GM18499 (cell line): ENCODE data around the gene KIF25.
"Not testable (repeated sequence)": the region's sequence is repeated elsewhere in the genome, so short reads cannot be mapped to it uniquely, and the experiment has no call there.

Source experiments
- ATAC-seq: cut with Tn5 transposase; IDR thresholded peaks from one replicate; pipeline ENCODE4 v1.9.1; 2021; ENCODE audit warnings: moderate number of reproducible peaks; ENCODE audit not compliant: insufficient read depth, unreplicated experiment

The KIF25 gene

DNA sequence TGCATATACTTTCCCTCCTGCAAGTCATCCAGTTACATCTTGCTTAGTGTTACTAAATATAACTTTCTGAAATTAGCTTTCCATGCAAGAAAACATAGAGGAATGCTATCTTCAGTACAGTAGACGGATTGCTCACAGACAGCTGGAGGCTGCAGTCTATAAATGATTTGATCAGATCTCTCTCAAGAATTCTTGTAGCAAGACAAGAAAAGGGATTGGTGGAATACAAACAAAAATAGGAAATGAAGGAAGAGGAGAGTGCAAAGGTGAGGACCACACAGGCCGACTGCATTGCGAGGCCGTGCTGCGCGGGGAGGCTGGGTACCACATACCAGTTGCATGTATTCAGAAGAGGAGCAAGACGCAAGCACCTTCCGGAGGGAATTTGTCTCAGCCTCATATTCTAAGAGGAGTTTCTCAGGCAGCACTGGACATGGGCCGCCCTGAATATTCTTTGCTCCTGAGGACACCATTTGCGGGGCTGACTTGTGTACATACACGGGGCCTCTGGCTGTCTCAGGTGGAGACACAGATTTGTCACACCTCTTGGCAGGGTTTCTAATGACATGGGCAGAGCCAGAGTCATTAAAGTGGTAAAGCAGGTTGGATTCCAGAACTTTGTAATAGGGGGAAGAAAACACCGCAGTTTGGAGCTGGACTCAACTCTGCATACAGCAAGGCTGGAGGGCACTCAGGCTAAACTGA, 22.7 kb upstream of the KIF25 start:
- ATAC-seq = no peak

DNA sequence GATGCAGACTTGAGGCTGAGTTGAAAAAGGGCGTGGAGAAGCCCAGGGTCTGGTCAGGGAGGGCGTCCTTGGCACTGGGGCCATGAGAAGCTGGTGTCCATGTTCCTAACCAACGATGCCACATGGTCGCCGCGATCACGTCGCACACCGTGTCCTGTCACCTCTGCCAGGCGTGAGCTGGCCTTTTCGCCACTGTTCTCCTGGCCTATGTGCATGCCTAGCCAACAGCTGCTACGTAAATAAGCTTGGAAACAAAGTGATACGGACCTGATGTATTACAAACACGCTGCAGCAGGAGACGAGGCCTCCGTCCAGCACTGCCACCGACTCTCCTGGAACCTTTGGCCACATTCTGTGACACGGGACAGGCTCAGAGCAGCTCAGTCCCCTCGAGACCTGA, 22.0 kb upstream of the KIF25 start:
- ATAC-seq = no peak

DNA sequence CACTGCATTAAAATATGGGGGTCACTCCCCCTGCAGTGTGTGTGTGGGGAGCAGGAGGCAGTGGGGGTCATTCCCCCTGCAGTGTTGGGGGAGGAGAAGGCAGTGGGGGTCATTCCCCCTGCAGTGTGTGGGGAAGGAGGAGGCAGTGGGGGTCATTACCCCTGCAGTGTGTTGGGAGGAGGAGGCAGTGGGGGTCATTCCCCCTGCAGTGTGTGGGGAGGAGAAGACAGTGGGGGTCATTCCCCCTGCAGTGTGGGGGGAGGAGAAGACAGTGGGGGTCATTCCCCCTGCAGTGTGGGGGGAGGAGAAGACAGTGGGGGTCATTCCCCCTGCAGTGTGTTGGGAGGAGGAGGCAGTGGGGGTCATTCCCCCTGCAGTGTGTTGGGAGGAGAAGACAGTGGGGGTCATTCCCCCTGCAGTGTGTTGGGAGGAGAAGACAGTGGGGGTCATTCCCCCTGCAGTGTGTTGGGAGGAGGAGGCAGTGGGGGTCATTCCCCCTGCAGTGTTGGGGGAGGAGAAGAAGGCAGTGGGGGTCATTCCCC, 21.3 kb upstream of the KIF25 start:
- not testable (repeated sequence) for ATAC-seq

DNA sequence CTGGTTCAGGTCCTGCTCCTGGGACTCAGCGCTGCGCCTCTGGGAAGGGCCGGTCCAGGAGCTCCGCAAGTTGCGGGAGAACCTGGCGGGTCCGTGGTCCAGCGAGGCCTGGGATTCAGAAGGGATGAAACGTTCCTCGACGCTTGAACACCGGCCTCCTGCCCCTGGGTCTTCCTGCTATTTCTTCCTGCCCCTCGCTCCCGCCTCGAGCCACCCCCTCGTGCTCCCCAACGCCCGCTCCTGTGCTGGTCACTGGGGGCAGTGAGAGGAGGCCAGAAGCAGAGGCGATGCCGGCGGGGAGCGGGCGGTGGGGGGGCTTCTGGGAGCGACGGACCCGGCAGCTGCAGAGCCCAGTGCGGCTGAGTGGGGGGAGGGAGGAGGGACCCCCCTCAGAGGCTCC, 20.8 kb upstream of the KIF25 start:
- ATAC-seq = no peak

DNA sequence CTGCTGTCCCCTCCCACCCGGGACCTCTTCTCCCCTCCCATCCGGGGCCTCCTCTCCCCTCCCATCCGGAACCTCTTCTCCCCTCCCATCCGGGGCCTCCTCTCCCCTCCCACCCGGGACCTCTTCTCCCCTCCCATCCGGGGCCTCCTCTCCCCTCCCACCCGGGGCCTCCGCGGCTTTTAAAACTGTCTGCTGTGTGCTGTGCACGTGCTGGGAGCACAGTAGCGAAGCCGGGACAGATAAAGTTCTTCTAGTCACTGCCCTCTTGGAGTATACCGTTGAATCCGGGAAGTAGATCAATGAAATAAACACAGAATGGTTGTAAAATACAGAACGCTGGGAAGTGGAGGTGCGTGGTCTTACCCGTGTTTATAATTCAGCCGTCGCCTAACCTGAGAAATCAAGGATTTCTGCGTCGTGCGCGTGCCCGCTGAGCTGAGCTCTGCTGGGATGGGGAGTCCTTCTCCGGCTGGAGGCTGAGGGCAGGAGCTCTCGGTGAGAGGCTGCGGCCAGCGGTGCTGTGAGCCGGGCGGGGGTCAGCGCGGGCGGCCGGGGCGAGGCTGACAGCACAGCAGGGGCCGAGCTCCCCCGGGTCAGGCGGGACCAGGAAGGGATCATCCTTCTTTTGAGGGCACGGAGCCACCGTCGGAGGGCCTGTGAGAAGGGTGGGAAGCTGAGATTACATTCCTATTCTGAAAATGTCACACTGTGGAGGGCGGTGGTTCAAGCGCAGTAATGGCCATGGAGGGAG, 19.6 kb upstream of the KIF25 start:
- ATAC-seq = no peak

DNA sequence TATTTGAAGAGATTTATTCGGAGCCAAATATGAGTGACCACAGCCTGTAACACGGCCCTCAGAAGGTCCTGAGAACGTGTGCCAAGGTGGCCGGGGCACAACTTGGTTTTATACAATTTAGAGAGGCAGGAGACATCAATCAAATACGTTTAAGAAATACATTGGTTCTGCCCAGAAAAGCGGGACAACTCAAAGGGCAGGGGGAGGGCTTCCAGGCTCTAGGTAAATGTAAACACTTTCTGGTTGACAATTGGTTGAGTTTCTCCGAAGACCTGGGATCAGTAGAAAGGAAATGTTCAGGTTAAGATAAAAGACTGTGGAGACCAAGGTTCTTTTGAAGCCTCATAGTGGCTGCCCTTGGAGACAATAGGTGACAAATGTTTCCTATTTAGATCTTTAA, 18.9 kb upstream of the KIF25 start:
- ATAC-seq = no peak

DNA sequence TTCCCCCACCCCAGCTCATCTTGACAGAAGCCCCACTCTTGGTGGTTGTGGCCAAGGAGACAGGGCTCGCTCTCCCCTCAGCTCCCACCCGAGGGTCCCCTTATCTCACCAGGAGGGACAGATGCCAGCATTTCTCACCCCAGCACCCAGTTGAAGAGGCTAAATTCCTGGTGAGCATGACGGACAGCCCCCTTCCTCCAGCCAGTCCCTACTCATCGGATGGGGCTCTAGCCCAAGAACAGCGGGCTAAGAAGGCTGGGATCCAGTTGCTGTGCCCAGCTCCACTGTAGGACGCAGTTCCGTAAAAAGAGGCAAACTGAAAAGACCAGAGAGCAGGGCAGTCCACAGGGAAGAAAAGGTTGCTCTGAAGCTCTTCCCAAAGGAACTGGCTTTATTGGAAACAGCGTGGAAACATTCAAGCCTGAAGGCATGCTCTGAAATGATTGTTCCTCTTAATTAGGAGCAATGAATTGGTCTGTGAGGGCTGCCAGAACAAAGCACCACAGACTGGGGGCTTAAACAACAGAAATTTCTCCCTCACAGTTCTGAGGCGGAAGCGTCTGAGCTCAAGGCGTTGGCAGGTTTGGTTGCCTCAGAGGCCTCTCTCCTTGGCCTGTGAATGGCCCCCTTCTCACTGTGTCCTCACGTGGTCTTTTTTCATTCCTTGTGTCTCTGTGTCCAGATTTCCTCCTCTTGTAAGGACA, 17.9 kb upstream of the KIF25 start:
- no peak for ATAC-seq

DNA sequence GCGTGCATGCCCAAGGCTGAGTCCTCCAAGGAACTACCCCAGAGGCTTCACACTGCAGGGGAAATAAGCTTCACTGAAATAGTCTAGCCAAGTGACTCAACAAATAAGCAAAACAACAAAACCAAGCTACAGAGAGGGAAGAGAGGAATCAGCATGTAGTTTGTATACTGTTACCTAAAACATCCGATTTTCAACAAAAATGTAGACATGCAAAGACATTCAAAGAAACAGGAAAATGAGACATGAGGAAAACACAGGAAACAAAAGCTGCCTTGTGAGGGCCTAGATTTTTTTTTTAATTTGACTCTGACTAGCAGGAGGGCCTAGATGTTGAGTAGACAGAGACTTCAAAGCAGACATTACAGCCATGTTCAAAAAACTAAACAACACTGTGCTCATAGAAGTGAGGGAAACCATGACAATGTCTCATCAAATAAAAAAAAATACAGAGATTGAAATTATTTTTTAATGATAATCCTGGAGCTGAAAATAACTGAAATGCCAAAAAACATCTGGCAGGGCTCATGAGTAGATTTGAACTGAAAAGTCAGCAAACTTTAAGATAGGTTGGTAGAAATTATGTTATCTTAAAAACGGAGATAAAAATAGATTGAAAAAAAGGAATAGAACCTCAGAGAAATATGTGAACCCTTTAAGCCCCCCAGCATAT, 16.4 kb upstream of the KIF25 start:
- ATAC-seq = no peak

DNA sequence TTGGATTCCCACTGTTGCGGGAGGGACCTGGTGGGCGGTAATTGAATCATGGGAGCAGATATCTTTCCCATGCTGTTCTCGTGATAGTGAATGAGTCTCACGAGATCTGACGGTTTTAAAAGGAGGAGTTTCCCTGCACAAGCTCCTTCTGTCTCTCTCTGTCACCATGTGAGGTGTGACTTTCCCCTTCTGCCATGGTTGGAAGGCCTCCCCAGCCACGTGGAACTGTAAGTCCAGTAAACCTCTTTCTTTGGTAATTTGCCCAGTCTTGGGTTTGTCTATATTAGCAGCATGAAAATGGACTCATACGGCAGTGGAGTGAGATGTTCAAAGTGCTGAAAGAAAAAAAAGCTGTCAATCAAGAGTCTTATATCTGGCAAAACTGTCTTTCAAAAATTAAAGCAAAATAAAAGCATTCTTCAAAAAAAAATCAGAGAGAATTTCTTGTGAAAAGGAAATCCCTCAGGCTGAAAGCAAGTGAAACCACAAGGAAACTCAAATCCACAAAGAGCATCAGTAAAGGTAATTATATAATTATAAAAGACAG, 15.5 kb upstream of the KIF25 start:
- no peak for ATAC-seq

DNA sequence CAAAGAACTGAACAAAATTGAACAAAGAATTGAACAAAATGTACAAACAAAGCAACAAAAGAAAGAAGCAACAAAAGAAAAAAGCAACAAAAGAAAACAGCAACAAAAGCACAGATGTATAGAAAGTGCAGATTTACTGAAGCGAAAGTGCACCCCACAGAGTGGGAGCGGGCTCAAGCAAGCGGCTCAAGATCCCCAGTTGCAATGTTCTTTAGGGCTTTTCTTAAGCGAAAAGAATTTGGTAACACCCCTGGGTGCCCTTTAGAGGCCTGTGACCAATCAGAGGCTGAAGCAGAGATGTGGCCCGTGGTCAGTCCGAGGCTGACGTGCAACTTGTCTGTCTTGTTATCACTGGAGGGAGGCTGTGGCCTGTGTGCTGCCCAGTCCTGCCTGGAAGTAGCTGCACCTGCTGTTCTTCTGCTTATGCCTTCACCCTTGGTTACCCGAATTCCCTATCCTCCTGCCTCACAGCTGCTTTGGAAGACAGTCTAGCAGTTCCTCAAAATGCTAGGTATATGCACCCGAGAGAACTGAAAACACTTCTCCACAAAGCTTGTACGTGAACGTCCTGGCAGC, 13.2 kb upstream of the KIF25 start:
- ATAC-seq = no peak

DNA sequence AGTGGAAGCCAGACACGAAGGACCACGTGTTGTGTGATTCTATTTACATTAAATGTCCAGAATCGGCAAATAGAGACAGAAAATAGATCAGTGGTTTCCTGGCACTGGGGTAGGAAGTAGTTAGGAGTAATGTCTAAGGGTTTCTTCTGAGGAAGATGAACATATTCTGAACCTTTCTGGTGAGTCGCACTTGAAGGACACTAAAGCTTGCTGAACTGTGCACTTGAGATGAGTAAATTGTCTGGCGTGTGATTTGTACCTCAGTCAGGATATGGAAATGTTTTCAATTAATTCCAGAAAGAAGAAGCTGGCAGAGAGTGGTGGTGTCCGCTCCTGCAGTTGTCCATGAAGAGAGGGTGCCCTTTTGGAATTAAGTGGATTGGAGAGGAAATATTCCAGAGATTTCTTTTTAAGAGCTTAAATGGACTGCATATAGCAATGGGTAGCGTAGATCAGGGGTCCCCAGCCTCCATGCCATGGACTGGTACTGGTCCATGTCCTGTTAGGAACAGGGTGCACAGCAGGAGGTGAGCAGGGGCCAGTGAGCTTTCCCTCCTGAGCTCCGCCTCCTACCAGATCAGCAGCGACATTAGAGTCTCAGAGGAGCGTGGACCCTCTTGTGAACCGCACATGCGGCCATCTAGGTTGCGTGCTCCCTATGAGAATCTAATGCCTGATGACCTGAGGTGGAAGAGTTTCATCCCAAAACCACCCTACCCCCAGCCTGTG, 12.4 kb upstream of the KIF25 start:
- ATAC-seq = no peak

DNA sequence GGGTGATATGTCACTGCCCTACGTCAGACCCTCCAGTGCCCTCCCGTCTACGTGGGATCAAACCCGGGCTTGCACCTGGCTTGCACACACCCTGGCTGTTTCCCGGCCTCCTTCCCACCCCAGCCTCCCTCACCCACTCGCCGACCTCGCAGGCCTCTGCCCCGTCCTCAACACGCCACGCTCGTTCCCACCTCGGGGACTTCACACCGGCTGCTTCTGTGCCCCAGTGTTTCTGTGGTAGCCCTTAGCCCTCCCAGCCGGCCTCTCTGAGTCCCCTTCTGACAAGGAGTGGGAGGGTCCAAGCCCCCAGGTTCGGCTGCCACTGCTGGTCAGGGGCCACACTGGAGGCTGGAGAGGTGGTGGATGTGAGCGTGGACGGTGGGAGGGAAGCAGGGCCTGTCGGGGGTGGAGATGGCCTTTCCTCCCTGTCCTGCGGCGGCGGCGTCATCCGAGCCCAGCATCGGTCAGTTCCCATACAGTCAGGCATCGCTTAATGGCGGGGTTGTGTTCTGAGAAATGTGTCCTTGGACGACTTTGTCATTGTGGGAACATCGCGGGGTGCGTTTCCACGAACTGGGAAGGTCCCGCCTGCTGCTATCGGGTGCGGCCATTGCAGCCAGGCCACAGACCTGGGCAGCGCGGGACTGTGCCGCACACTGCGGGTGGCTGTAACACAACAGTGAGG, 11.4 kb upstream of the KIF25 start:
- ATAC-seq = no peak

DNA sequence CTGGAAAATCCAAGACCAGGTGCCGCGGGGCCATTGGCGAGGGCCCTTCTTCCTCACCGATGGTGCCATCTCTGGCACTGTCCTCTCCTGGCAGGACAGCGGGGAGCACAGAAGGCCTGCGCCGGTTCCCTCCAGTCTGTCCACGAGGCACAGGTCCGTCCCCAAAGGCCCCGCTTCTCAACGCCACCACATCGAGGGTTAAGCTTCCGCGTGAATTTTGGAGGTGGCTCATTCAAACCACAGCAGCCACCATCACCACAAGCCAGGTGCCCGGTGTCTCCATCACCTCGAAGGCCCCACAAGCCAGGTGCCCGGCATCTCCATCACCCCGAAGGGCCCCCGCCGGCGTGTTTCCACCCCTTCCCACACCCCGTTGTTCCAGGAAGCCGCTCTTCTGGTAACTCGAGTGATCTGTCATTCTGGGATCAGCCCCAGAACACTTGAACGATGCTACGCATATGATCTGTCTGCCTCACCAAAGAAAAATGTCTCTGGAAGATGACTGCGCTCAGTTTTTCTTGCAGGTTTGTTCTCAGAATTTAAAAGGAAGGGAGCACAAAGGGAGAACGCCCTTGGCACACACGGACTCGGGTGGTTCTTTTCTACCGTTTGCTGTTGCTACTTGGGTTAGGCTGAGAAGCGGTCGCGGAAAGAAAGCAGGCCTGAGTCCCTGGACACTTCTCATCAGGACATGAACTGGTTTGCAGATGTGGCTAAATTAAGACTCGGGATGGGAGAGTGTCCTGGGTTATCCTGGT, 9.9 kb upstream of the KIF25 start:
- no peak for ATAC-seq

DNA sequence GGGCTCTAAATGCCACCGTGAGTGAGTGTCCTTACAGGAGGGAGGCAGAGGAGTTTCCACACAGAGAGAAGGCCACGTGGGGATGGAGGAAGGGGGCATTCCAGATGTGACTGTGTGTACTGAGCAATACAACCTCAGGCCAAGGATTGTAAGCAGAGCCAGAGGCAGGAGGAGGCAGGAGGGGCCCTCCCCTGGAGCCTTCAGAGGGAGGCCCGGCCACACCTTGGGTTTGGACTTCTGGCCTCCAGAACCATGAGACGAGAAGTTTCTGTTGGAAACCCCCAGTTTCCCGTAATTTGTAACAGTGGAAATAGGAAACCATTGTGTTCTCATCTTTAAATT, 9.3 kb upstream of the KIF25 start:
- no peak for ATAC-seq

DNA sequence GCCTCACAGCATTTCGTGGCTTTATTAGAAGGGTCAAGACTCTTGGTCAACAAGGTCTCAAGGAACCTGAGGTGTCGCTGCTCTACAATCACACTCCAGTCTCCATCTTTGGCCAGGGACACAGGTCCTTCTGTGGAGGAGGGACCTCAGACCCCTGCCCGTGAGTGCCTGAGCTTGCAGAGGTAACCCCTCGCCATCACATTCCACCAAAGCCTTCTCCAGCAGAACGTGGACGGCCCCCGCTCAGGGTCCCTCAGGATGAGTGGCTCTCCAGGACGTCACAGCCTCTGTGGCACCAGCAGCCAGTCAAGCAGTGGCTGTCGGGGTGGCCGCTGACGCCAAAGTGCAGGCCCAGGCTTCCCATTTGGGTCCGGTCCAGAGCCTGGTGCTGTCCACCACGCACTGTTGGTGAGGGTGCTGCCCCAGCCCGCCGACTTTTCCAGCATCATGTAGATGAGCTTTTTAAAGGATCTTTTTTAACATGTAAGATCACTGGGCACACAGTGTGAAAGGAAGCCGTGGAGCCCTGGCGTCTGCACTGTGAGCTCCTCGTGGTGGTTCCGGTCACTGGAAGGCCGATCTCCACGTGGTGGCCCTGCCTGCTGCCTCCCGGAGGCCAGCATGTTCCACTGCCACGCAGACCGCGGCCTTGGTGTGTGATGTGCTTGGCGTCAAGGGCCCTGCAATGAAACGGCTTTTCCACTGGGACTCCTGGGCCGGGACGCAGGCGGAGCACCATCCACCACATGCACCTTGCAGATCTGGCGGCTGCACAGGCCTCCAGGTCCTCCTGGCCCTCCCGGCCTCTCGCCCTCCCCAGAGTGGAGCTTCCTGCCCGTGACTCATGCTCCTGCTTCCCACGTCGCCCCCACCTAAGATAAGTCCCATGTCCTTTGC, 8.3 kb upstream of the KIF25 start:
- ATAC-seq = no peak

DNA sequence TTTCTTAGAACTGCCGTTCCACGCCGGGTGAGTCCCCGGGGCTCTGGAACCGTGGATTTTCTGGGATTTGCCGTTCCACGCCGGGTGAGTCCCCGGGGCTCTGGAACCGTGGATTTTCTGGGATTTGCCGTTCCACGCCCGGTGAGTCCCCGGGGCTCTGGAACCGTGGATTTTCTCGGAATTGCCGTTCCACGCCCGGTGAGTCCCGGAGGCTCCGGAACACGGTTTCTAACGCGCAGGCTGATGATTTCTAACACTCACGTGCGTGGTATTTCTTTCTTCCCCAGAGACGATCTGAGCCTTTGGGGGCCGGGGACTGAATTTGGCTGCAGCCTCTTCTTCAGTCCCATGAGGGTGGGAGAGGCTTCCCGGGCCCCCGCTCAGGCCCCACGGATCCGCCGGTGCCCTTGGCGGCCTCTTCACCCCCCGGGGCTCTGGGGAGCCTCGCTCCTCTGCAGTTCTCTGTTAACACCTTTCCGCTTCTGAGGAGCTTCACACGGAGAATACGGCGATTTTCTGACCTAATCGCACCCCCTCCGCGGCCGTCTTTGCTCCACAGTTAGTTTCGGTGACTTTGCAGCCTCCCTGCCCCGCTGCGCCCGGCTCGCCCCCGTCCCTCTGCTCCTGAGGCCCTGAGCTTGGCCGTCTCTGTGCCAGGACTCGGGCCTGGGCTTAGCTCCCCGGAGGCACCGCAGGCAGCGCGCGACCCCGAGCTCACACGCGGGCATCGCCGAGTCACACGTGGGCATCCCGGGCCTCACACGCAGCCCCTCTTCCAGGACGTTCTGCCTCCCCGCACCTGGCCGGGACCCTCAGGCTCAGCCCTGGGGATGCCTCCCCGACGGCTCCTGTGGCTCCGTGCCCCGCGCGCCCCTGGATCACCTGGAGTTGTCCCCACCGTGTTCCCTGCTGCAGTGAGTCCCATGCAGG, 7.2 kb upstream of the KIF25 start:
- no peak for ATAC-seq
